ENCODE data around the gene BARX1.

BARX1 gene

DNA sequence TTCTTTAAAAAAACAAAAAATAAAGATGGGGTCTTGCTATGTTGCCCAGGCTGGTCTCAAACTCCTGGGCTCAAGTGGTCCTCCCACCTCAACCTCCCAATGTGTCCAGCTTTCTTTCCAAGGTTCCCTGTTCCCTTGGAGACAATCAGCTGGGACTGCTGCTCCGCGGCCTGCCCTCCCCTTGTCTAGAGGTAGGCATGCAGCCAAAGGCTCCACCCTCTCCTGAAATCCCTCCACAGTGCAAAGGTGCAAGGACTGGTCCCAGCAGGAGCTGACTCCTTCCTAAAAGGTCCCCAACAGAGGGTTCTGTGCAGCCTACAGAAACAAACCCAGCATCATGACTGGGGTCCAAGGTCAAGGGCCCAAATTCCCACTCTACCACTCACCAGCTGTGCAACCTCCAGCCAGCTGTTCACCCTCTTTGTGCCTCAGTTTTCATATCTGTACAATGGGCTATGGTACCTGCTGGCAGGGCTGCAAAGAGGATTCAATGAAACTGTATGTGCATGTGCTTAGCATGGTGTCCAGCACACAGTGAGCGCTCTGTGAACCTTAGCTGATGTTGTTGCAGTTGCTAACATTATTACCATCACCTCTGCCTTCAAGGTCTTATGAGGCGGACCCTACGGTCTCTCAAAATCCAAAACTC, 47.5 kb downstream of the BARX1 start:
- DNase-seq: no peak
- intact Hi-C loops (cut with DNase I): no loop called here

- intact Hi-C loops (cut with DNase I): no loop called here
- peak in 1 of 42 donors; percentile 2 for DNase-seq
Measured at GRCh38 chr9:93906195-93906880, 48.8 kb downstream of the BARX1 start.

- intact Hi-C loops (cut with DNase I): no loop called here
- DNase-seq: peak in 3 of 42 donors; percentile 1 to 16 (median 3)
Measured at GRCh38 chr9:93905473-93906133, 49.6 kb downstream of the BARX1 start.

- intact Hi-C loops (cut with DNase I): no loop called here
- DNase-seq: peak in 2 of 42 donors; percentile 10 to 15
Measured at GRCh38 chr9:93904649-93905472, 50.3 kb downstream of the BARX1 start.

- intact Hi-C loops (cut with DNase I): no loop called here
- DNase-seq: peak in 5 of 42 donors; percentile 3 to 26 (median 12)
Measured at GRCh38 chr9:93903886-93904648, 51.1 kb downstream of the BARX1 start.

DNA sequence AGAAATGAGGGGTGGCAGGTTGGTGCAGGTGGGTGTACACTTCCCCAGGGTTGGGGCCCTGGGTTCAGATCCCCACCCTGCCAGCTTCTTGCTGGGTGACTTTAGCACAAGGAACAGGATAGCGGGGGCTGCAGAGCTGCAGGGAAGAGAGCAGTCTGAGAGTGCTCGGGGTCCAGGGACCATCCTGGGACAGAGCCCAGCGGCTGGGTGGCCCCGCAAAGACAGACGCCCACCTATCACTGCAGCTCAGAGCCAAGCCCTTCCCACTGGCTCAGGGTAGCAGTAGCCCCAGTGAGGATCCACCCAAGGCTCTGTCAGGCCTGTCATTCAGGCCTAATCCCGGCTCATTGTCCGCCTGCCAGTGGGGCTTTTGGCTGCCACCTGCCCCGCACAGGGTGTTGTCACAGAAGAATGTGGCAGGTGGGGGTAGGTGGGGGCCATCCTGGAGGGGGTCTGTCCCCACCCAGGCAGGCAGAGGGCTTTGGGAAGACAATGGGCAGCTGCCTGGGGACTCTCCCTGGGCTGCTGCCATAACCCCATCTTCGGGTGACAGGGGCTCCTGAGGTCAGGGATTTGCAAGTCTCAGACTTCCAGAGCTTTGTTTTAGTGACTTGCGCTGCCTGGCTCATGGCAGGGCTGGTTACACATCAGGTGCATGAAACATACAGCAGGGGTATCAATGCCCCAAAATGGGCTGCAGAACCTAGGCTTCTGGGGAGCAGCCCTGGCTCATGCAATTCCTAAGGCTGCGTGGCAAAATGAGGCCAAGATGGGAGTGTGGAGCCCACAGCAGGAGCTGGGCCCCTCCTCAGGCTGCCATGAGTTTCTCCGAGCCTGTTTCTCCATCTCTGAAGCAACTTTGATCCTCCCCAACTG, 52.1 kb downstream of the BARX1 start:
- peak in 11 of 42 donors; percentile 2 to 24 (median 12) for DNase-seq

GRCh38 chr9:93902051-93902779, 52.9 kb downstream of the BARX1 start:
- DNase-seq: peak in 13 of 42 donors; percentile 1 to 30 (median 13)

More for the DNA sequence above, 52.1 kb downstream of the BARX1 start:
- intact Hi-C loops (cut with DNase I): no loop called here

More at GRCh38 chr9:93902051-93902779, 52.9 kb downstream of the BARX1 start:
- intact Hi-C loops (cut with DNase I): no loop called here

Data from head of caudate nucleus (tissue), 42 donors.